Right cardiac atrium (tissue), 5 donors: ENCODE measurements around the gene TRIM38. TPM values are rescaled to one million over a fixed set of nuclear protein-coding genes. Genes with fewer than 3 reads are reported as not detected.

Source experiments
- ATAC-seq, 2 donors: fragments of 200-7000 bp; cut with Tn5 transposase; one replicate each; pipeline versions ENCODE4 v1.8.0 to v1.9.1; 2020; ENCODE audit warnings: moderate library complexity in 2 of 2, mild to moderate bottlenecking in 1 of 2
- DNase-seq, 3 donors: peaks; one replicate each; pipeline ENCODE4 v3.0.0-alpha.2; 2020
- H3K27ac ChIP-seq: one replicate; pipeline ENCODE4 v1.5.1; 2013; ENCODE audit warnings: mild to moderate bottlenecking, low read length, control low read depth, moderate library complexity
- H3K27me3 ChIP-seq: one replicate; pipeline ENCODE4 v1.6.1; 2013; ENCODE audit not compliant: control insufficient read depth, insufficient read depth
- H3K4me1 ChIP-seq: one replicate; pipeline ENCODE4 v1.6.1; 2013; ENCODE audit warnings: low read length; ENCODE audit not compliant: control insufficient read depth, insufficient read depth
- H3K4me3 ChIP-seq: one replicate; pipeline ENCODE4 v1.5.1; 2013; ENCODE audit warnings: low read length, control low read depth
- H3K9me3 ChIP-seq: one replicate; pipeline ENCODE4 v1.6.1; 2013; ENCODE audit warnings: low read length; ENCODE audit not compliant: control insufficient read depth
- WGBS: extraction: QIAGEN DNeasy Blood & Tissue Kit; methylation state at CpG from one replicate; pipeline ENCODE4 v1.1.7; 2013; 5-methylcytosine and 5-hydroxymethylcytosine counted together
- intact Hi-C, 4 donors: fragments of 100-400 bp; cut with DNase I; formaldehyde crosslinking; loops; one replicate each; pipeline versions ENCODE4 v1.11.0 to v1.14.0; 2022 to 2023
- polyA plus RNA-seq: library from polyadenylated mRNA; stranded (reverse); fragments of 200-250 nt; gene quantifications from one replicate; pipeline ENCODE4 v1.2.3, GENCODE V29; 2013
- total RNA-seq, 4 donors: library from RNA; stranded (reverse); fragmentation: NEBNext Ultra II Directional; extraction: Animal tissue kit (Norgen Biotek cat#: 25700); gene quantifications; one replicate each; pipeline ENCODE4 v1.2.1, GENCODE V29; 2021
- donor health status: healthy with polysubstance abuse.
- donor health status: DM: no; HTN: yes; CAD: no.
- donor health status: DM: no; HTN: no; CAD: no.
- donor health status: DM: no; HTN: yes; CAD: no; lungs with severe emphysema.
- donor health status: DM: yes; HTN: yes; CAD: no.

Gene TRIM38
- total and polyA plus RNA-seq, 5 donors: 2.7 to 4.7 (median 4.4) TPM

DNA sequence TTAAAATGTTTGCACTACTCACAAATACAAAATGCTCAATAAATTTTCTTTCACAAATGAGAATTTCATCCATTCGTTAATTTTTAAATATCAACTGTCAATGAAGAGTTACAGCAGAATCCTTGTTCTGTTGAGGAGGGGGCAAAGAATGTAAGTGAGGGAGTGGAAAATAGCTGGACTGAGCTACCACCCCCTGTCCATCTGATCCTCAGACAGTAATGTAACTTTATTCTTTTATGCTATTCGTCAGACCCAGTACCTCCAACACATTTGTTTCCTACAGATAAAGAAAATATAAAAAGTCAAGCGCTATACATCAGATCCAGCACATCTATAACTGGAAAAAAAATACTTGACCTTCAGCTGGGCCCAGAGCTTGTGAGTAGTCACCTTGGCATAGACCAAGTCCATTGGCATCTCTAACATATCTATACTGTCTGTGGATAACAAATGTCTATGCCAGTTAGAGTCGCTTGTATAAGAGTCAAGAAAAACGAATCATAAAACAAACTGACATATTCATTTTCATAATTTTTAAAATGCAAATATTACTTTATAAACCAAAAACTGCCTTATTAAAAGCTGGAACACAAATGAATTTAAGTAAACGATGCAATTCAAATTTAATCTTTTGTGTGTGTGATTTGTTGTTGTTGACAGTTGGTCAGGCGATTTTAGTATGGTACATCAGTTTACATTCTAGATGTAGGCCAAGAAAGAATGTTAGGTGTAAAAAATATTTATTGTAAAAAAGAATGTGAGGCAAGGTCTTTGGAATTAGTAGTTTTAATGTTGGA lies 67.5 kb downstream of the TRIM38 start:
- Histone ChIP-seq H3K27me3 (no peaks in the 10 kb centered on the region), H3K27ac (no peak overlapping the region), H3K9me3 (no peaks in the 10 kb centered on the region), H3K4me1 (peaks cover 2% of the 10 kb centered on the region), H3K4me3 (no peak overlapping the region)
- no peak for ATAC-seq
- intact Hi-C loops: loop anchor here in 2 of 4 donors (10.0 kb wide), 3 partner anchors 155 to 1105 kb away; partner anchors contain the start of gene ABT1 (in 1 of the 2)
- DNase-seq: no peak
- WGBS: 72% methylated on average over 7 of the region's 7 CpGs

DNA sequence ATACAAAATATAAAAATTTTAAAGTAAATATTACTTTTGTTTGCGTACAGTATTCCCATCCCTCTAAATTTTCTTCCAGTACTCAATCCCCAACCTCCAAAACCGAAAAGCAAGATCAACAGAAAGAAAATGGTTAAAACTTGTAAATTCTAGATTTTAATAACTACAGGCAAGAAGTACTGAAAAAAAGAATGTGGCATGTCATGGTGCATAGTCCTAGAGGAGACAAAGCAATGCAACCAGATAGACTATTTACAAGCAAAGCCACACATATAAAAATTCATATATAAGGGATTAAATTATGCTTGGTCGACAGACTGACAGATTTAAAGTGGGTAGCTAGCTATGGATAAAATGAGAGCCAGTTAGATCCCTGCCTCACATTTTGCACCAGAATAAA lies 68.1 kb downstream of the TRIM38 start:
- WGBS: 58% methylated on average over 3 of the region's 3 CpGs
- peaks cover 2% of the 10 kb centered on the region for H3K4me1 ChIP-seq

DNA sequence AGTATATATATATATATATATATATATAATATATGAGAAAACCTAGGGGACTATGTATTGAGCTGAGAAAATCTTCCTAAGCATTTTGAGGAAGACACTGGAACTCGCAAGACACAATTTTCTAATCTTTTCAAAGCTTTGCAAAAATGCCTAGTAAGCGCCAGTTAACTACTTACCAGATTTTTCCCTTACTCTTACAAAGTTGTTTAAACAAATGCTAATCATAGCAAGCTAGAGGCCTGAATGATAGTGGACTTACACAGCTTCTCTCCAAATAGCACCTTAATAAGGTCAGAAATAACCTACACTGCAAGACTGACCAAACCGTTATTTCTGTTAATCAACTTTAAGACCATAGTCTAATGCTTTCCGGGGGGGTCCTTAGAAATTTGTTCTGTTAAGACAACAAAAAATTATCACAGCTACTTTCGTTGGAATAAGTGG lies 68.6 kb downstream of the TRIM38 start:
- Histone ChIP-seq H3K4me1 (peaks cover 2% of the 10 kb centered on the region), H3K9me3 (no peaks in the 10 kb centered on the region), H3K27me3 (no peaks in the 10 kb centered on the region), H3K4me3 (no peak overlapping the region), H3K27ac (no peak overlapping the region)
- DNase-seq (no peak), ATAC-seq (no peak)
- intact Hi-C loops: no loop called here
- WGBS: 38% methylated on average over 5 of the region's 5 CpGs

More for the DNA sequence above, 68.1 kb downstream of the TRIM38 start:
- no peak overlapping the region for H3K27ac ChIP-seq
- intact Hi-C loops: no loop called here
- no peaks in the 10 kb centered on the region for H3K27me3 ChIP-seq
- no peaks in the 10 kb centered on the region for H3K9me3 ChIP-seq
- ATAC-seq: no peak
- no peak overlapping the region for H3K4me3 ChIP-seq
- DNase-seq: no peak

DNA sequence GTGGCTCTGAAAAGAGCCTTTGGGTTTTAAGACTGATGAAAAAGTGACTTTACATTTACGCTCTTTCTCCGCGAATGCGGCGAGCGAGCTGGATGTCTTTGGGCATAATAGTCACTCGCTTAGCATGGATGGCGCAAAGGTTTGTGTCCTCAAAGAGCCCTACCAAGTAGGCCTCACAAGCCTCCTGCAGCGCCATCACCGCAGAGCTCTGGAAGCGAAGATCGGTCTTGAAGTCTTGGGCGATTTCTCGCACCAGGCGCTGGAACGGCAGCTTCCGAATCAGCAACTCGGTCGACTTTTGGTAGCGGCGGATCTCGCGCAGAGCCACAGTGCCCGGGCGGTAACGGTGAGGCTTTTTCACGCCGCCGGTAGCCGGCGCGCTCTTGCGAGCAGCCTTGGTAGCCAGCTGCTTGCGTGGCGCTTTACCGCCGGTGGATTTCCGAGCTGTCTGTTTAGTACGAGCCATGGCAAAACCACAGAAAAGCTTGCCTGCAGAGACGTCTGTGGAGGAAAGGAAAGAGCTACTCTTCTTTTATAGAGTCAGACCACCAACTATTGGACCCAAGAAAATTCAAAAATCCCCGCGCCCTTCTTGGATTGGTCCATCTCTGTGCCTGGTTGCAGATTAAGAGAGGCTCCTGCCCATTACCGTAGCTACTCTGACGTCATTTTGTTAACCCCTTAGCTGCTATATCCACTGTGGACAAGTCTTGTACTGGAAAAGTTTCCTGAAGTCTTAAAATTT lies 69.2 kb downstream of the TRIM38 start:
- DNase-seq: peak; percentile 75 to 85 (median 77)
- intact Hi-C loops: no loop called here
- Histone ChIP-seq H3K4me1 (peaks cover 2% of the 10 kb centered on the region), H3K27me3 (no peaks in the 10 kb centered on the region), H3K4me3 (peak overlapping the region; percentile 55), H3K27ac (peak overlapping the region; percentile 31), H3K9me3 (no peaks in the 10 kb centered on the region)
- WGBS: 3% methylated on average over 44 of the region's 44 CpGs
- ATAC-seq: peak; percentile 86 to 87

DNA sequence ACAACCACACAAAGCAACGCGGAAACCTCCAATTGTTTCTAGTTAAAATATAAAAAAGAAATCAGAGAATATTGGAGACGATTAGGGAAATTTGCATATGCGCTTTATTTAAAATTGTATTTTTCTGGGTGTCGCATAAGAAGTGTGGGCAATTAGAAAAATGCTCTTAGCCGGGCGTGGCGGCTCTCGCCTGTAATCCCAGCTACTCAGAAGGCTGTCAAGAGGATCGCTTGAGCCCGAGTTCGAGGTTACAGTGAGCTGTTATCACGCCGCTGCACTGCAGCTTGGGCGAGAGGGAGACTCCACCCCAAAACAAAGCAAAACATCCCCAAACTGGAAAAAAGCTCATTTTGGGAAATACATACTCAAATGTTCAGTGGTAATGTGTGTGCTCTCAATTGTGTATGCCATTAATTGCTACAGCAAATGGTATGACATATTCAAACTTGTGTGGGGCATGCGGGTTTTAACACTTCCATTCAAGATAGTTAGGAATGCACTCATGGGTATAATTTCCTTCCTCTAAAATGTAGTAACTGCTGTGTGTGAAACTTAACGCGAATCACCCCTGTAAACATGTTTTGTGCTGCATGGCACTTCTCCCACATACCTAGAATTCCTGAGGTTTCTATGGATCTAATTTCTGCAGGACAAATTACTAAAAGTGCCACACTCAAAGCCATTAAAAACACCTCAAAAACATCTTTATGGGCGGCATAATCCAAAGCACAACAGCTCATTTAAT lies 69.9 kb downstream of the TRIM38 start:
- H3K27me3 ChIP-seq: no peaks in the 10 kb centered on the region
- H3K4me1 ChIP-seq: peaks cover 2% of the 10 kb centered on the region
- no peaks in the 10 kb centered on the region for H3K9me3 ChIP-seq
- H3K27ac ChIP-seq: peak overlapping the region; percentile 96
- intact Hi-C loops: no loop called here
- WGBS: under 1% methylated on average over 19 of the region's 19 CpGs
- DNase-seq: peak in 1 of 3 donors; percentile 63
- peak overlapping the region; percentile 55 for H3K4me3 ChIP-seq
- peak; percentile 10 to 26 for ATAC-seq

DNA sequence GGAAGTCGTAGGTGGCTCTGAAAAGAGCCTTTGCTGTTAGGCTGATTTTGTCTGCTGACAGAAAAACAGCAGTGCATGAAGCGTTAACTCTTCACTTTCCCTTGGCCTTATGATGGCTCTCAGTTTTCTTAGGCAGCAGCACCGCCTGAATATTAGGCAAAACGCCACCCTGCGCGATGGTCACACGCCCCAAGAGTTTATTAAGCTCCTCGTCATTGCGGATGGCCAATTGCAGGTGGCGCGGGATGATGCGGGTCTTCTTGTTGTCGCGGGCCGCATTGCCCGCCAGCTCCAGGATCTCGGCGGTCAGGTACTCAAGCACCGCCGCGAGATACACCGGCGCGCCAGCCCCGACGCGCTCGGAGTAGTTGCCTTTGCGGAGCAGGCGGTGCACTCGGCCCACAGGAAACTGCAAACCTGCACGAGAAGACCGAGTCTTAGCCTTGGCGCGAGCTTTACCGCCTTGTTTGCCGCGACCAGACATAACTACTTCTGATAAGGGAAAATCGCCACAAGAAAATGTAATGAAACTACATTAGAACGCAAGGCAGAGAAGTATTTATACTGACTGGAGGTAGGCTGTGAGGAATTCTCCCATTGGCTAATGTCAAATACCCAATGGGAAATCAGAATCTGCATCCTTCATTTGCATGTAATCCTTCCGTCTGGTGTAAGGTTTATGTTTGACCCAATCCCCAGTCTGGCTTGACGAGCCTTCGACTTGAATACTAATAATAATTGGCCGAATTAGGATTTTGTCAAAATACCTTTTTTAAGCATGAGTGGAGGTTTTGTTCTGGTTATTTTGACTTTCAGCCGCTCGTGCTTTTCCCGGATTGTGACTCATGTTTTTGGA lies 70.7 kb downstream of the TRIM38 start:
- intact Hi-C loops: no loop called here
- peak; percentile 66 to 83 (median 83) for DNase-seq
- WGBS: under 1% methylated on average over 47 of the region's 47 CpGs

DNA sequence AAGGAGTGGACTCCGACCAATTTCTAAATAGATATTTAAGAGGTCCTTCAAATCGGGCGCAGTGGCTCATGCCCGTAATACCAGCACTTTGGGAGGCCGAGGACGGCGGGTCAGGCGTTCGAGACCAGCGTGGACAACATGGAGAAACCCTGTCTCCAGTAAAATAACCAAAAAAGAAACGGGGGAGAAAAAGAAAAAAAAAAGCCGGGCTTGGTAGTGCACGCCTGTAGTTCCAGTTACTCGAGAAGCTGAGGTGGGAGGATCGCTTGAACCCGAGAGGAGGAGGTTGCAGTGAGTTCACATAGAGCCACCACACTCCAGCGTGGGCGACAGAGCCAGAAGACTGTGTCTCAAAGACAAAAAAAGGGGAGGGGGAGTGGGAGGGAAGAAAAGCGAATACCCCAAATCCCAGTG lies 71.3 kb downstream of the TRIM38 start:
- Histone ChIP-seq H3K27ac (peak overlapping the region; percentile 72), H3K9me3 (no peaks in the 10 kb centered on the region), H3K4me3 (peak overlapping the region; percentile 39), H3K27me3 (no peaks in the 10 kb centered on the region), H3K4me1 (peaks cover 2% of the 10 kb centered on the region)
- WGBS: 5% methylated on average over 19 of the region's 19 CpGs
- DNase-seq (peak in 2 of 3 donors; percentile 71 to 84), ATAC-seq (peak; percentile 6 to 53)
- intact Hi-C loops: no loop called here

More for the DNA sequence above, 70.7 kb downstream of the TRIM38 start:
- peak overlapping the region; percentile 96 for H3K27ac ChIP-seq
- H3K4me3 ChIP-seq: peak overlapping the region; percentile 55
- H3K4me1 ChIP-seq: peaks cover 2% of the 10 kb centered on the region
- H3K9me3 ChIP-seq: no peaks in the 10 kb centered on the region
- peak; percentile 94 for ATAC-seq
- no peaks in the 10 kb centered on the region for H3K27me3 ChIP-seq

DNA sequence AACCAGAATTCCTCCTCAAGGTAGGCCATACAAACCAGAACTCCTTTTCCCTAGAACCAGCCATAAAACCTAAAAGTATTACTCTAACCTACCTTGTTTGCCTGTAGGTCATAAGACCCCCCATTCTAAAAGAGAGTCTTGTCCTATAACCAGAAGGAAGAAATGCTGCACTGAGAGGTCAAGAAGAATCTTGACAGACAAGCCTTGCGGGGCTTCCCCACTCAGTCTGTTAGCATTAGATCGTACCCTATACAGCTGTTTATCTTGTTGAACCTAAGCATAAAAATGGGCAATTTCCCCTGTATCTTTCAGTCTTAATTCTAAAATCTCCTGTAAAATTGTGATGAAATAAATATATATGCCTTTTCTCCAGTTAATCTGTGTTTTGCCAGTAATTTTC lies 72.3 kb downstream of the TRIM38 start:
- DNase-seq: no peak
- no peak overlapping the region for H3K4me3 ChIP-seq
- WGBS: 91% methylated on average over 2 of the region's 2 CpGs
- no peaks in the 10 kb centered on the region for H3K9me3 ChIP-seq
- H3K27me3 ChIP-seq: no peaks in the 10 kb centered on the region
- ATAC-seq: no peak
- no peak overlapping the region for H3K27ac ChIP-seq
- intact Hi-C loops: no loop called here
- H3K4me1 ChIP-seq: peaks cover 2% of the 10 kb centered on the region
